Mammary epithelial cell (primary cell): Measurements from ENCODE around the gene B4GALNT1.

Experiments
- EZH2 ChIP-seq: IDR thresholded peaks from 2 replicates; pipeline ENCODE4 v1.6.1; 2012; ENCODE audit warnings: low read length, inconsistent platforms, borderline replicate concordance
- TF ChIP-seq, protein P1 (sequence below), 2 donors: IDR thresholded peaks in 1 of 2; conservative IDR thresholded peaks in 1 of 2; 2 replicates each; pipeline ENCODE4 v1.5.1; 2011 to 2012; ENCODE audit warnings: inconsistent platforms in 2 of 2, low read length in 2 of 2, mild to moderate bottlenecking in 2 of 2, control low read depth in 1 of 2, low read depth in 1 of 2; ENCODE audit not compliant: insufficient read depth in 1 of 2; ENCODE audit errors: extremely low read depth in 1 of 2

DNA sequence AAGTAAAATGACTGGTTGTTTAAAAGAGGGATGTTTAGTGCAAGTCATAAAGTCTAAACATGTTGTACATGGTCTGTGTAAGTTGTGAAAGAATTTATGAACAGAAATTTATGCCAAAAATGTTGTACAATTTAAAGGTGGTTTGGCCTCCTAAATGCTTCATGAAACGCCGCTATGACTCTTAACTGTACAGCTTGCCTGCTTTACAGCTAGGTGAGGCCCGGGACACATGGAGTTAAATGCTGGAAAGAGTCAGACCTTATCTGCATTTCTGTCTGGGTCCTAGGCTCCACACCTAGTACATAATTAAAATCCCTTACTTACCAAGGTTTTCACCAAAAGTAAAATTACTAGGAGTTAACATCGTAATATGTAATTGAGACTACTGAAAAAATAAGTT lies 28.4 kb upstream of the B4GALNT1 start:
- TF ChIP-seq, protein P1, sequence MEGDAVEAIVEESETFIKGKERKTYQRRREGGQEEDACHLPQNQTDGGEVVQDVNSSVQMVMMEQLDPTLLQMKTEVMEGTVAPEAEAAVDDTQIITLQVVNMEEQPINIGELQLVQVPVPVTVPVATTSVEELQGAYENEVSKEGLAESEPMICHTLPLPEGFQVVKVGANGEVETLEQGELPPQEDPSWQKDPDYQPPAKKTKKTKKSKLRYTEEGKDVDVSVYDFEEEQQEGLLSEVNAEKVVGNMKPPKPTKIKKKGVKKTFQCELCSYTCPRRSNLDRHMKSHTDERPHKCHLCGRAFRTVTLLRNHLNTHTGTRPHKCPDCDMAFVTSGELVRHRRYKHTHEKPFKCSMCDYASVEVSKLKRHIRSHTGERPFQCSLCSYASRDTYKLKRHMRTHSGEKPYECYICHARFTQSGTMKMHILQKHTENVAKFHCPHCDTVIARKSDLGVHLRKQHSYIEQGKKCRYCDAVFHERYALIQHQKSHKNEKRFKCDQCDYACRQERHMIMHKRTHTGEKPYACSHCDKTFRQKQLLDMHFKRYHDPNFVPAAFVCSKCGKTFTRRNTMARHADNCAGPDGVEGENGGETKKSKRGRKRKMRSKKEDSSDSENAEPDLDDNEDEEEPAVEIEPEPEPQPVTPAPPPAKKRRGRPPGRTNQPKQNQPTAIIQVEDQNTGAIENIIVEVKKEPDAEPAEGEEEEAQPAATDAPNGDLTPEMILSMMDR (conservative IDR thresholded peaks at IDR 0.05 in 1 of 2, IDR thresholded peaks at IDR 0.05 in 1 of 2; ENCODE audit: extremely low read depth in 1 of 2, insufficient read depth in 1 of 2, low read depth in 1 of 2, low read length in 2 of 2): no peak
- TF ChIP-seq EZH2: no peak
